ENCODE results near the gene GLRA2.
A peak's percentile ranks its signal among the peaks of the same experiment; 100 is the strongest.

DNA sequence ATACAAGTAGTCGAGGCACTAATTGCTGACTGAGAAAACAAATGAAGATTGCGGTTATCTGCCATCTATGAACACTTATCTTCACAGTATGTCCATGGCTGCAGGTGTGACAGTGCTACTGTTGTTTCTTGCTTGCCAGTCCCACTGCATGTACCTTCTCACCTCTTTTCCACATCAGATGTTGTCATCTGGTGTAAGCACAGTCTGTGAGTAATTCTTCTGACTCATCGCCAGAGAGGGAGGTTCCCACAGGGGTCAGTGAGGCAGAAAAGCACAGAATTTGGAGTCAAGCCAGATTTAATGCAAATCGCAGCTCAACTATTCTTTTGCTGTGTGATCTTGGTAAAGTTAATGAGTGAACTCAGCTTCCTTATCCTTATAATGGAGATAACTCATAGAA is 144.4 kb downstream of the GLRA2 start:
- TF ChIP-seq CHD2 (IDR thresholded peaks at IDR 0.05; ENCODE audit: borderline replicate concordance, low read depth, low read length) = 0 out of 2 replicates have a peak, but pooled peaks have one; percentile 19
- no peak for TF ChIP-seq SREBF2 (IDR thresholded peaks at IDR 0.05; ENCODE audit: low read length)
- no peak for TF ChIP-seq EGR1 (IDR thresholded peaks at IDR 0.05; ENCODE audit: borderline replicate concordance in 1 of 2, low read depth in 2 of 2, low read length in 2 of 2)
- no peak for TF ChIP-seq TARDBP (IDR thresholded peaks at IDR 0.05; ENCODE audit: borderline replicate concordance)
- TF ChIP-seq, protein P1, sequence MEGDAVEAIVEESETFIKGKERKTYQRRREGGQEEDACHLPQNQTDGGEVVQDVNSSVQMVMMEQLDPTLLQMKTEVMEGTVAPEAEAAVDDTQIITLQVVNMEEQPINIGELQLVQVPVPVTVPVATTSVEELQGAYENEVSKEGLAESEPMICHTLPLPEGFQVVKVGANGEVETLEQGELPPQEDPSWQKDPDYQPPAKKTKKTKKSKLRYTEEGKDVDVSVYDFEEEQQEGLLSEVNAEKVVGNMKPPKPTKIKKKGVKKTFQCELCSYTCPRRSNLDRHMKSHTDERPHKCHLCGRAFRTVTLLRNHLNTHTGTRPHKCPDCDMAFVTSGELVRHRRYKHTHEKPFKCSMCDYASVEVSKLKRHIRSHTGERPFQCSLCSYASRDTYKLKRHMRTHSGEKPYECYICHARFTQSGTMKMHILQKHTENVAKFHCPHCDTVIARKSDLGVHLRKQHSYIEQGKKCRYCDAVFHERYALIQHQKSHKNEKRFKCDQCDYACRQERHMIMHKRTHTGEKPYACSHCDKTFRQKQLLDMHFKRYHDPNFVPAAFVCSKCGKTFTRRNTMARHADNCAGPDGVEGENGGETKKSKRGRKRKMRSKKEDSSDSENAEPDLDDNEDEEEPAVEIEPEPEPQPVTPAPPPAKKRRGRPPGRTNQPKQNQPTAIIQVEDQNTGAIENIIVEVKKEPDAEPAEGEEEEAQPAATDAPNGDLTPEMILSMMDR (IDR thresholded peaks at IDR 0.05 in 2 of 3, conservative IDR thresholded peaks at IDR 0.05 in 1 of 3; ENCODE audit: control insufficient read depth in 2 of 3, extremely low read depth in 1 of 3, insufficient read depth in 1 of 3, low read depth in 3 of 3, low read length in 3 of 3) = no peak
- TF ChIP-seq, protein P2, sequence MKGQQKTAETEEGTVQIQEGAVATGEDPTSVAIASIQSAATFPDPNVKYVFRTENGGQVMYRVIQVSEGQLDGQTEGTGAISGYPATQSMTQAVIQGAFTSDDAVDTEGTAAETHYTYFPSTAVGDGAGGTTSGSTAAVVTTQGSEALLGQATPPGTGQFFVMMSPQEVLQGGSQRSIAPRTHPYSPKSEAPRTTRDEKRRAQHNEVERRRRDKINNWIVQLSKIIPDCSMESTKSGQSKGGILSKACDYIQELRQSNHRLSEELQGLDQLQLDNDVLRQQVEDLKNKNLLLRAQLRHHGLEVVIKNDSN (IDR thresholded peaks at IDR 0.05; ENCODE audit: borderline replicate concordance, extremely low read length, insufficient read depth, low read depth, low read length) = no peak
- TF ChIP-seq POLR2AphosphoS5 (IDR thresholded peaks at IDR 0.05; ENCODE audit: low read length) = no peak
- TF ChIP-seq MAX (IDR thresholded peaks at IDR 0.05; ENCODE audit: low read depth, low read length) = no peak
- TF ChIP-seq, protein P3, sequence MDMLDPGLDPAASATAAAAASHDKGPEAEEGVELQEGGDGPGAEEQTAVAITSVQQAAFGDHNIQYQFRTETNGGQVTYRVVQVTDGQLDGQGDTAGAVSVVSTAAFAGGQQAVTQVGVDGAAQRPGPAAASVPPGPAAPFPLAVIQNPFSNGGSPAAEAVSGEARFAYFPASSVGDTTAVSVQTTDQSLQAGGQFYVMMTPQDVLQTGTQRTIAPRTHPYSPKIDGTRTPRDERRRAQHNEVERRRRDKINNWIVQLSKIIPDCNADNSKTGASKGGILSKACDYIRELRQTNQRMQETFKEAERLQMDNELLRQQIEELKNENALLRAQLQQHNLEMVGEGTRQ (IDR thresholded peaks at IDR 0.05; ENCODE audit: borderline replicate concordance, low read depth, low read length) = no peak
- TF ChIP-seq CHD1 (IDR thresholded peaks at IDR 0.05; ENCODE audit: low read depth, low read length) = no peak
